Astrocyte of the spinal cord (primary cell): ENCODE measurements around the gene AKAP8L.

Source experiments
- DNase-seq: peaks from one replicate; pipeline ENCODE4 v3.0.0; 2011; ENCODE audit warnings: low read depth, low spot score
- H3K4me3 ChIP-seq: 2 replicates; pipeline ENCODE4 v1.5.1; 2011; ENCODE audit warnings: low read depth, mild to moderate bottlenecking, low read length, moderate library complexity
- in situ Hi-C: cut with HindIII; loops from 2 replicates; pipeline ENCODE4 v1.10.0; 2017; ENCODE audit warnings: low sequenced_read_pairs
- TF ChIP-seq, protein P1 (sequence below): IDR thresholded peaks from 2 replicates; pipeline ENCODE4 v1.5.1; 2012; ENCODE audit warnings: low read depth, mild to moderate bottlenecking, low read length, inconsistent platforms

Gene AKAP8L

DNA sequence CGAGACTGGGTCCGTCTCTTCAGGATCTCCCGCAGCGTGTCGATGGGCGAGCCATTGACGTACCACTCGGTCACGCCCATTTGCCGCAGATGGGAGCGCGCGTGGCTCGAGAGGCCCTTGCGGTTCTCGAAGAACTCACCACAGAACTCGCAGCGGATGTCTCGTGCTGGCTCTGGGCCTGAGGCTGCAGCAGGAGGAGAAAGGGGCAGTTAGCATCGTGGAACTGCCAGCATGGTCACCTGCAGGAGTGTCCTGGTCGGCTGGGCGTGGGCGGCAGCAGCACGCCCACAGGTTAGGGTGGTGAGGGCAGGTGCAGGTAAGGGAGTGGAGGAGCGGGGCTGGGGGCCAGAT lies 8.5 kb upstream of the AKAP8L start:
- no peak overlapping the region for H3K4me3 ChIP-seq
- DNase-seq: no peak
- TF ChIP-seq, protein P1, sequence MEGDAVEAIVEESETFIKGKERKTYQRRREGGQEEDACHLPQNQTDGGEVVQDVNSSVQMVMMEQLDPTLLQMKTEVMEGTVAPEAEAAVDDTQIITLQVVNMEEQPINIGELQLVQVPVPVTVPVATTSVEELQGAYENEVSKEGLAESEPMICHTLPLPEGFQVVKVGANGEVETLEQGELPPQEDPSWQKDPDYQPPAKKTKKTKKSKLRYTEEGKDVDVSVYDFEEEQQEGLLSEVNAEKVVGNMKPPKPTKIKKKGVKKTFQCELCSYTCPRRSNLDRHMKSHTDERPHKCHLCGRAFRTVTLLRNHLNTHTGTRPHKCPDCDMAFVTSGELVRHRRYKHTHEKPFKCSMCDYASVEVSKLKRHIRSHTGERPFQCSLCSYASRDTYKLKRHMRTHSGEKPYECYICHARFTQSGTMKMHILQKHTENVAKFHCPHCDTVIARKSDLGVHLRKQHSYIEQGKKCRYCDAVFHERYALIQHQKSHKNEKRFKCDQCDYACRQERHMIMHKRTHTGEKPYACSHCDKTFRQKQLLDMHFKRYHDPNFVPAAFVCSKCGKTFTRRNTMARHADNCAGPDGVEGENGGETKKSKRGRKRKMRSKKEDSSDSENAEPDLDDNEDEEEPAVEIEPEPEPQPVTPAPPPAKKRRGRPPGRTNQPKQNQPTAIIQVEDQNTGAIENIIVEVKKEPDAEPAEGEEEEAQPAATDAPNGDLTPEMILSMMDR: no peak
- in situ Hi-C loops: no loop called here

GRCh38 chr19:15426485-15427349 lies 7.9 kb upstream of the AKAP8L start:
- H3K4me3 ChIP-seq: no peak overlapping the region
- no peak for DNase-seq
- TF ChIP-seq, protein P1: no peak
- in situ Hi-C loops: no loop called here

DNA sequence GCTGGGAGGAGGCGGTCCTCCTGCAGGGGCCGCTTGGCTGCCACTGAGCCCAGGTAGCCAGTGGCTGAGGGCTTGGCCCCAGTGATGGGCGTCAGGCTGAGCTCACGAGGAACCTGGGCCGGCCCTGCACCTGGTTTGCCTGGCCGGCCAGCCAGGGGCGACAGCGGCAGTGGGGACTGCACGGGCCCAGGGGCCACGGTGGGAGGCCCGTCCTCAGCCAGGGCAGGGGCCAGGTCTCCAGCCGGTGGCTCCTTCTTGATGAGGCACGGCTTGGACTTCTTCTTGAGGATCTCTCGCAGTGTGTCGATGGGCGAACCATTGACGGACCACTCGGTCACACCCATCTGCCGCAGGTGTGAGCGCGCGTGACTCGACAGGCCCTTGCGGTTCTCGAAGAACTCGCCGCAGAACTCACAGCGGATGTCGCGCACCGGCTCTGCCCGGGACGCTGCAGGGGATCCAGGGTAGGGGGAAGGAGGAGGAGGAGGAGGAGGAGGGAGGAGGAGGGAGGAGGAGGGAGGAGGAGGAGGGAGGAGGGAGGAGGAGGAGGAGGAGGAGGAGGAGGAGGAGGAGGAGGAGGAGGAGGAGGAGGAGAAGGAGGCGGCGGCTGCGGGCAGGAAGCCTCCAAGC lies 6.6 kb upstream of the AKAP8L start:
- no peak for DNase-seq
- in situ Hi-C loops: no loop called here
- no peak overlapping the region for H3K4me3 ChIP-seq
- TF ChIP-seq, protein P1: no peak

DNA sequence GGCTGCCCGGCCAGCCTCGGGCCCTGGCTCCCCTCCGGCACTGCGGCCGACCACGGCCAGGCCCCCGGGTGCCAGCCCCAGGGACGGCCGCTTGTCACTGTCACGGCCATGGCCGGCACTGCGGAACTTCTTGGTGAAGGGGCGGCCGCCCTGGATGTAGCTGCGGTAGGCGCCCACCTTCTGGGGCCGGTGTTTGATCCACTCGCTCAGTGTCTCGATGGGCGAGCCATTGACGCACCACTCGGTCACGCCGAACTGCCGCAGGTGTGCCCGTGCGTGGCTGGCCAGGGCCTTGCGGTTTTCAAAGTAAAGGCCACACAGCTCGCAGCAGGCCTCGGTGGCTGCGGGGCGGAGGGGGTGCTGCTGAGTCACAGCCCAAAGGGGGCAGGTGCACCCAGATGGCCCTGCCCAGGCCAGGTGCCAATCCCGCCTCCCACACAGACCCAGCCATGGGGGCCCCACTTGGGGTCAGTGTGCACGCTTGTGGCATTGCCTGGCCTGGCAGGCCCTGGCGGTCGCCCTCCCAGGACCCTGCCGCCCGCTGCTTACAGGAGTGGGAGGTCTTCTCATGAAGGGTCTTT lies 6.0 kb upstream of the AKAP8L start:
- H3K4me3 ChIP-seq: no peak overlapping the region
- in situ Hi-C loops: no loop called here
- TF ChIP-seq, protein P1: no peak
- no peak for DNase-seq

DNA sequence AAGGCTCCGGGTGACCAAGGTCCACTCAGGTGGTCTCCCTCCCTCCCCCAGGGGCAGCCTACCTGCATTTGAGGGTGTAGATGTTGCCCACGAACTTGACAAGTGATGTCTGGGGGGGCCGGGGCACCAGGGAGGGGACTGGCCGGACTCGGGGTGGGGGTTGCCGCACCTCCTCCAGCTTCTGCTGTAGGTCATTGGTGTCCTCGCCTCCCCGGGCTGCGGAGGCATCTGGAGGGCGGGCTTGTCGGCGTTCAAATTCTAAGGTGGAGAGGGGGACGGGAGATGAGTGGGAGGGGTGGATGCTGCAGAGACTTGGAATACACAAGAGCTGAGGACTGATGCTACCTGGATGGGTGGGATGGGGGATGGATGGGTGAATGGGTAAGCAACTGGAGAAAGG lies 5.3 kb upstream of the AKAP8L start:
- in situ Hi-C loops: no loop called here
- no peak for DNase-seq
- TF ChIP-seq, protein P1: no peak
- H3K4me3 ChIP-seq: no peak overlapping the region

DNA sequence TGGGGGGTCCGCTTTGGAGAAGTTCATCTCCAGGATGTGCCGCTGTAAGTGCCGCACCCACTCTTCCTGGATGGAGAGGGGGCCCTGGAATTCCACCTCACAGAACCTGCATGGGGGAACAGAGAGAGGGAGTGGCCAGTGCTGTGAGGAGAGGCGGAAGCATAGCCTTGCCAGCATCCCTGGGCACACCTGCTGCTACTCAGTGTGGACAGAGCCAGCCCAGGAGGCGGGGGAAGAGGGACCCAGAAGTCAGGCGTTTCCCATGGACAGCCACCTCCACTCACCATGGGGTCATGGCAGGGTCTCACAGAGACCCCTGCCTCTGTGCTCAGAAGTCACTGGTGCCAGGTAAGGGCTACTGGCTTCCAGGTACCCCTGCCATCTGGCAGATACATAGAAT lies 4.3 kb upstream of the AKAP8L start:
- DNase-seq: no peak
- no peak overlapping the region for H3K4me3 ChIP-seq
- in situ Hi-C loops: no loop called here
- TF ChIP-seq, protein P1: no peak
